H9 (cell line): Measurements from ENCODE around the gene SEMA3E. TPM values are rescaled to one million over a fixed set of nuclear protein-coding genes. Genes with fewer than 3 reads are reported as not detected.

Experiments
- DNase-seq: peaks from one replicate; pipeline ENCODE4 v3.0.0-alpha.2; 2017
- H2AFZ ChIP-seq: one replicate; pipeline ENCODE4 v1.6.1; 2013; ENCODE audit warnings: mild to moderate bottlenecking, low read length, control low read depth, moderate library complexity
- H2AK5ac ChIP-seq: 2 replicates; pipeline ENCODE4 v1.6.1; 2013; ENCODE audit warnings: low read length, control low read depth, mixed read lengths; ENCODE audit not compliant: insufficient read length
- H2BK120ac ChIP-seq: one replicate; pipeline ENCODE4 v1.6.1; 2013; ENCODE audit warnings: low read depth, mild to moderate bottlenecking, low read length, control low read depth, inconsistent platforms; ENCODE audit not compliant: poor library complexity, severe bottlenecking
- H2BK12ac ChIP-seq: 2 replicates; pipeline ENCODE4 v1.6.1; 2013; ENCODE audit warnings: low read length, control low read depth, mixed read lengths, low read depth; ENCODE audit not compliant: insufficient read length
- H2BK15ac ChIP-seq: 2 replicates; pipeline ENCODE4 v1.6.1; 2013; ENCODE audit warnings: low read depth, low read length, control low read depth
- H2BK20ac ChIP-seq: one replicate; pipeline ENCODE4 v1.6.1; 2013; ENCODE audit warnings: low read depth, mild to moderate bottlenecking, low read length, control low read depth, inconsistent platforms; ENCODE audit not compliant: poor library complexity, severe bottlenecking
- H2BK5ac ChIP-seq: 2 replicates; pipeline ENCODE4 v1.6.1; 2013; ENCODE audit warnings: low read length, control low read depth, mixed read lengths; ENCODE audit not compliant: insufficient read length
- H3K14ac ChIP-seq: 2 replicates; pipeline ENCODE4 v1.6.1; 2013; ENCODE audit warnings: low read length, control low read depth; ENCODE audit not compliant: insufficient read depth
- H3K18ac ChIP-seq: 2 replicates; pipeline ENCODE4 v1.6.1; 2013; ENCODE audit warnings: low read depth, mild to moderate bottlenecking, mixed read lengths, low read length, control low read depth; ENCODE audit not compliant: insufficient read length
- H3K23ac ChIP-seq: 2 replicates; pipeline ENCODE4 v1.6.1; 2013; ENCODE audit warnings: low read length, control low read depth, mixed read lengths, low read depth; ENCODE audit not compliant: insufficient read length
- H3K23me2 ChIP-seq: 2 replicates; pipeline ENCODE4 v1.6.1; 2013; ENCODE audit warnings: low read depth, mild to moderate bottlenecking, mixed read lengths, low read length, control low read depth; ENCODE audit not compliant: insufficient read length, poor library complexity, severe bottlenecking
- H3K27ac ChIP-seq: 2 replicates; pipeline ENCODE4 v1.5.1; 2013; ENCODE audit warnings: low read length, control low read depth, mixed read lengths, low read depth; ENCODE audit not compliant: insufficient read length
- H3K27me3 ChIP-seq: 2 replicates; pipeline ENCODE4 v1.6.1; 2013; ENCODE audit warnings: low read length, control low read depth, inconsistent platforms; ENCODE audit not compliant: insufficient read depth
- H3K4ac ChIP-seq: 2 replicates; pipeline ENCODE4 v1.6.1; 2013; ENCODE audit warnings: low read depth, mild to moderate bottlenecking, control low read depth, inconsistent platforms, low read length, moderate library complexity
- H3K4me1 ChIP-seq: 2 replicates; pipeline ENCODE4 v1.6.1; 2013; ENCODE audit warnings: low read length, control low read depth, inconsistent platforms; ENCODE audit not compliant: insufficient read depth
- H3K4me2 ChIP-seq: 2 replicates; pipeline ENCODE4 v1.6.1; 2013; ENCODE audit warnings: low read length, control low read depth, mixed read lengths; ENCODE audit not compliant: insufficient read length, insufficient read depth
- H3K56ac ChIP-seq: 2 replicates; pipeline ENCODE4 v1.6.1; 2013; ENCODE audit warnings: low read depth, mild to moderate bottlenecking, mixed read lengths, low read length, control low read depth; ENCODE audit not compliant: insufficient read length
- H3K79me1 ChIP-seq: 2 replicates; pipeline ENCODE4 v1.6.1; 2013; ENCODE audit warnings: low read depth, mild to moderate bottlenecking, moderate library complexity, low read length, control low read depth, inconsistent platforms; ENCODE audit not compliant: insufficient read depth, poor library complexity, severe bottlenecking
- H3K79me2 ChIP-seq: 2 replicates; pipeline ENCODE4 v1.6.1; 2013; ENCODE audit warnings: low read length, control low read depth, inconsistent platforms; ENCODE audit not compliant: insufficient read depth
- H3K9ac ChIP-seq: 2 replicates; pipeline ENCODE4 v1.6.1; 2013; ENCODE audit warnings: low read length, control low read depth, mixed read lengths; ENCODE audit not compliant: insufficient read length; ENCODE audit errors: extremely low read depth
- H3K9me3 ChIP-seq: one replicate; pipeline ENCODE4 v1.6.1; 2013; ENCODE audit warnings: low read depth, low read length, inconsistent platforms; ENCODE audit not compliant: control insufficient read depth
- H3T11ph ChIP-seq: one replicate; pipeline ENCODE4 v1.6.1; 2013; ENCODE audit warnings: mild to moderate bottlenecking, low read length, control low read depth, inconsistent platforms
- H4K20me1 ChIP-seq: one replicate; pipeline ENCODE4 v1.6.1; 2013; ENCODE audit not compliant: control insufficient read depth, insufficient read length, insufficient read depth
- H4K5ac ChIP-seq: 2 replicates; pipeline ENCODE4 v1.6.1; 2013; ENCODE audit warnings: low read depth, mild to moderate bottlenecking, mixed read lengths, low read length, control low read depth; ENCODE audit not compliant: insufficient read length
- H4K8ac ChIP-seq: replicated peaks from 2 replicates; pipeline ENCODE4 v1.6.1; 2013; ENCODE audit warnings: low read length, control low read depth, mixed read lengths, low read depth; ENCODE audit not compliant: insufficient read length
- H4K91ac ChIP-seq: 2 replicates; pipeline ENCODE4 v1.6.1; 2013; ENCODE audit warnings: low read depth, mild to moderate bottlenecking, moderate library complexity, mixed read lengths, low read length, control low read depth; ENCODE audit not compliant: insufficient read length
- H3K27ac Mint-ChIP-seq, 3 experiments: 2 replicates in 2 of 3; 3 replicates in 1 of 3; pipeline ENCODE4 v1.8.0; 2020 to 2021; ENCODE audit warnings: mixed read lengths in 3 of 3, mild to moderate bottlenecking in 1 of 3, moderate library complexity in 1 of 3
- H3K27me3 Mint-ChIP-seq: 2 replicates; pipeline ENCODE4 v1.8.0; 2021; ENCODE audit warnings: low read depth, mild to moderate bottlenecking, moderate library complexity, mixed read lengths
- H3K36me3 Mint-ChIP-seq, 3 experiments: 2 replicates in 2 of 3; 3 replicates in 1 of 3; pipeline ENCODE4 v1.8.0; 2020 to 2021; ENCODE audit warnings: low read depth in 3 of 3, mixed read lengths in 3 of 3; ENCODE audit not compliant: insufficient read depth in 1 of 3
- H3K4me1 Mint-ChIP-seq, 2 experiments: 2 replicates each; pipeline ENCODE4 v1.8.0; 2020; ENCODE audit warnings: mixed read lengths in 2 of 2
- H3K4me3 Mint-ChIP-seq, 2 experiments: 2 replicates in 1 of 2; 3 replicates in 1 of 2; pipeline ENCODE4 v1.8.0; 2020 to 2021; ENCODE audit warnings: mild to moderate bottlenecking in 2 of 2, mixed read lengths in 2 of 2, moderate library complexity in 1 of 2
- H3K9me3 Mint-ChIP-seq, 2 experiments: 2 replicates in 1 of 2; 3 replicates in 1 of 2; pipeline ENCODE4 v1.8.0; 2020; ENCODE audit warnings: mild to moderate bottlenecking in 2 of 2, mixed read lengths in 2 of 2, moderate library complexity in 1 of 2
- CTCF ChIP-seq: fragments of 200-600 bp; sonication (generic); conservative IDR thresholded peaks from 3 replicates; pipeline ENCODE4 v1.8.0; 2021; ENCODE audit warnings: antibody characterized with exemption, mild to moderate bottlenecking
- WGBS: extraction: QIAGEN DNeasy Blood & Tissue Kit; methylation state at CpG from one replicate; pipeline ENCODE4 v1.1.7; 2013; ENCODE audit warnings: missing lambda C conversion rate, low lambda C conversion rate, mixed read lengths; ENCODE audit not compliant: insufficient read length; ENCODE audit errors: extremely low coverage; 5-methylcytosine and 5-hydroxymethylcytosine counted together
- total RNA-seq: library from RNA; stranded (reverse); gene quantifications from 2 replicates; pipeline ENCODE4 v1.2.1, GENCODE V29; 2021

SEMA3E gene
- total RNA-seq, 1 experiment from 2014 or later, result 0.39 TPM

GRCh38 chr7:83467493-83467892 is 181.4 kb downstream of the SEMA3E start:
- H3K27ac ChIP-seq, result no peak overlapping the region
- peaks cover 33 to 47% (median 36%) of the 10 kb centered on the region in 3 experiments for H3K36me3 Mint-ChIP-seq
- no CpG with 5 or more reads among the region's 4 CpGs for WGBS

More at GRCh38 chr7:83467493-83467892, 181.4 kb downstream of the SEMA3E start:
- Histone ChIP-seq H4K91ac (no peak overlapping the region), H2BK12ac (no peak overlapping the region), H3K9me3 (no peaks in the 10 kb centered on the region), H2BK5ac (no peak overlapping the region), H4K20me1 (no peaks in the 10 kb centered on the region), H2BK15ac (no peak overlapping the region), H4K5ac (no peak overlapping the region), H3K79me2 (no peaks in the 10 kb centered on the region; the same call in 1 of the 2 replicates), H3T11ph (no peak overlapping the region), H3K23me2 (no peaks in the 10 kb centered on the region), H3K56ac (no peak overlapping the region), H3K4me1 (0 out of 2 replicates have a peak, but pooled peaks cover 2% of the 10 kb centered on the region), H3K4ac (no peak overlapping the region), H2BK20ac (no peak overlapping the region), H3K18ac (no peak overlapping the region), H3K23ac (no peak overlapping the region), H3K14ac (no peak overlapping the region), H3K79me1 (no peaks in the 10 kb centered on the region), H2BK120ac (no peak overlapping the region), H3K27me3 (no peaks in the 10 kb centered on the region), H3K9ac (no peak overlapping the region), H2AK5ac (no peak overlapping the region), H2AFZ (no peak overlapping the region), H3K4me2 (no peak overlapping the region), H4K8ac (no peak overlapping the region)
- no peaks in the 10 kb centered on the region for H3K27me3 Mint-ChIP-seq
- H3K4me1 Mint-ChIP-seq, result peaks cover 50 to 65% of the 10 kb centered on the region in 2 experiments
- no peak for TF ChIP-seq CTCF
- H3K9me3 Mint-ChIP-seq, result no peaks in the 10 kb centered on the region; a peak in 1 of 5 replicates
- peak overlapping the region in 2 of 3 experiments; percentile 25 to 94; a peak in 4 of 7 replicates for H3K27ac Mint-ChIP-seq
- H3K4me3 Mint-ChIP-seq, result no peak overlapping the region
- no peak for DNase-seq
